NOMO-1 treated with DMSO at 0.1 percent for 48 hours (cell line): Measurements from ENCODE around the gene AQP1.

Experiments used
- DNase-seq: peaks from one replicate; lab custom pipeline; 2025; ENCODE audit not compliant: unreplicated experiment; lab: John Stamatoyannopoulos, UW

AQP1 gene

DNA sequence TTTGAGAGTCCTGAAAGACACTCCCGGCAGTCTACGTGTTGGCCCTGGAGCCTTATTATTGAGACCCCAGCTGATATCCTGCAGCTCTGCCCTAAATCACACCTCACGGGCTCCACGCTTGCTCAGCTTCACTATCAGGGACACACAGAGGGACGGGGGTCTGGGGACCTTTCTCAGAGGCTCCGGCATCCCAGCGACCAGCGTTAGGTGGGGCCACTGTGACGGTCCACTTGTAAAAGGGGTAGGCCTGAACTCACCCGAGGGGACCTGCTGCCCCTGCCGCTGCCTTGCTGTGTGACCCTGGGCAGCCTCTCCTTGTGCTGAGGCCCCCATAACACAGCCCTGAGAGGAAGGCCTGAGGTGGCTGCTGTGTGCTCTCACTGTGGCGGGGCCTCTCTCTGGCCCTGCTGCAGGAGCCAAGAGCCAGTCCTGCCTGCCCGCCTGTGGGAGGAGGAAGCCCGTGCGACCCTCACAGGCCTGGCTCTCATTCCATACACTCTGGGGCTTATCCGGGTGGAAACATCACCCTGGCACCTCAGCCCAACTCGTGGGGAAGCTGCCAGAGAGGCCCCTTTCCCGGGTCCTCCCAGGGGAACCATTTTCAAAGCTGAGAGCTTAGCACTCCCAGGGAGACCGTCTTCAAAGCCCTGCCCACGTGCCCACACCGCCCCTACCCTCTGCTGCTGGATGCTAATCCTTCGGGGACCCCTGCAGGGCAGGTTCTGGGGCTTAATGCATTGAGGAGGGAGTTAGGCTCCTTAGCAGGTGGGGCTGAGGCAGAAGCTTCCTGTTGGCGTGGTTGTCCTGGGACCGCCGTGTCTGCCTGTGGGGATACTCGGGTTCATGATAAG is 21.7 kb downstream of the AQP1 start:
- DNase-seq = no peak

DNA sequence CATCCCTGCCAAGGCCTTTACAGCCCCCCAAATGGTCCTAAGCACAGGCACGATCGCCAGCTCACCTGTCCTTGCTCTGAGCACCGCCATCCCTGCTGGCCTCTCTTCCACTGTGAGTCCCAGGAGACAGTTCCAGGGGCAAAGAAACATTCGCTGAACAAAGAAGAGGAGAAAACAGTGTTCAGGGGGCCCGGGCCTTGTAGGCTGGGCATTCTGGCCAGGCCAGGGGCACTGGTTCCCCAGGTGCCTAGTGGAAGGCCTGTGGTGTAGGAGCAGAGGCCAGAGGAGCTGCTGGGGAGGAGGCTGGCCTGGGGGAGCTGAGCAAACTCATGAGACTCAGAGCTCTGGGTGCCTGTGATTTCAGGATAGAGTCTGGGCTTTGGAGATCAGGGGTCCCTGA is 22.6 kb downstream of the AQP1 start:
- no peak for DNase-seq

DNA sequence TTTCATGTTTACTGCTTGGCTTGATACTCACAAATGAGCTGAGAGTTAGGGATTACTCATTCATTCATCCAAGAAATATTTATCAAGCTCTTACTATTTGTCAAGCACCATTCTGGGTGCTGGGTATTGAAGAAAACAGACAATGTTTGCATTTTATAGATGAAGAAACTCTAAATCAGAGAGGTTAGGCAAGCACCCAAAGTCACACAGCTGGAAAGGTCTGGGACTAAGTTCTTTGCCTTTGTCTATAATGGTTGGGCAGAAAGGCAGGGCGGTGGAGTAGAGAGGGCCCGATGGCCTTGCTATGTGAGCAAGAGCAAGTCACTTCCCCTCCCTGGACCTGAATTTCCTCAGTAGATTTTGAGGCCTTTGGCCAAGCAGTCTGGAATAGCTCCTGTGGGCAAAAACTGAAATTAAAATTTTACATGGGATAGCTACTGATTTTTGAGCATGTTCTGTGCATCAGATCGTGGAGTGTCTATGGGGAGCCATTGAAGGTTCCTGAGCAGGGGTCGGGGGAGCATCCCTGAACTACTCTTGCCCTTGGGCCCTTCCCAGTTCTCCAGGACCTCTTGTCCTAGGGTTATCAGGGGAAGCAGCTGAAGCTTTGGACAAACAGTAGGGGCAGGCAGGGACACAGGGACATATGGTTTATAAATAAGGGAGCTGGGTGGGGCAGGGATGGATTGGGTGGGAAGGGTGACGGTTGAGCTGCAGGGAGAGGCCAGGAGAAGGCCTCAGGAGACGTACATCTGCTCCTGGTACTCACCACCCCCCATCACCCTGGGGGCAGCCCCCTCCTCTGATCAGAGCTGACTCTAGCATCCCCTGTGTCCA is 23.3 kb downstream of the AQP1 start:
- no peak for DNase-seq

DNA sequence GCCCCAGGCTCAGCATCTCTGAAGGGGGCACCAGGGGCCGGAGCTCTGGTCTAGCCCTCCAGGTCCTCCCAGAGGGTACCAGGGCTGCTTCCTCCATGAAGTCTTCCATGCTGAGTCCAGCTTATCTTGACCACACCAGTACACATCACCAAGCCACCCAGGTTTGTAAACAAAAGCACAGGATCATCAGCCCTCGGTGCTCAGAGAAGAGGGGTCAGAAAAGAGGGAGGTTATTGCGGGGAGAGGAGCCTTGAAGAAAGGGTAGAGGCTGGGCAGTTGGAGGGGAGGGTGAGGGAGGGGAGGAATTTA is 23.9 kb downstream of the AQP1 start:
- DNase-seq = no peak

DNA sequence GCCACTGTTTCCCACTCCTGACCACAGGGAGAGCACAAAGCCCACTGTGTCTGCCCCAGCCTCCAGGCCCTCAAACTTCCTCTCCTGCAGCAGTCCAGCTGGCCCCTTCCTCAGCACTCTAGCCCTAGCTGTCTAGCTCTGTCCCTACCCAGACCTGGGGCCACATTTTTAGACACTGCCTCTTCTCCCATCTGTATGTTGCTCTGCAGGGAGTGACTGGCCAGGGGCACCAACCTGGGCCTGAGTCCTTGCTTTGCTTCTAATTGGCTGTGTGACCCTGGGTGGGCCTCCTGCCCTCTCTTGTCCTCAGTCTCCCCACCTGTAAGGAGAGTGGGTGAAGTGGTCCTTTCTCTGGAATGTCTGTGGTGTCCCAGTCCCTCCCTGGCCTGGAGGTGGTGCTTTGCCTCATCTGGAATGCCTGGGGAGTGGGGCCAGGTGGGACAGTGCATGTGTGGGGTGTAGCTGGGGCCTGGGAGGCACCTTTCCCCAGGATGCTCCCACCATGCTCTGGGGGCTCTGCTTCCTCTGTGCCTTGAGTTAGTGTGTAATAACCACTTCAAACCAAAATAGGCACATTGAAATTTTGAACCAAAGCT is 25.1 kb downstream of the AQP1 start:
- no peak for DNase-seq

DNA sequence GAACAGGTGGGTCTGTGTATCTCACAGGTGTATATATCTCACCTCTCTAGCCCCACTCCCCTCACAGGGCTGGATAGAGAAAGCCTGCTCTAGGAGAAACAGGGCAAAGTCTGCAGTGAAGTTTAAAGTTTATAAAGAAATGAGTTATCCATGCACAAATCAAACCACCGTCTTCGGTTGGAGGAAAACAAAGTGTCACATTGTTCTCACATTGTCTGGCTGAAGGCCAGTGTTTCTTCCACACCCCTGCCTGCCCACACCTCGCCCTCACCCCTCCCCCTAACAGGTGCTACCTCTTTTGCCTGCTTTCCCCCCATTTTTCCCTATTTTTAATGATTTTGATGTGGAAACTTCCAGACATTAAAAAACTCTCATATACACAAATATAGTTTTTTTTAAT is 25.8 kb downstream of the AQP1 start:
- no peak for DNase-seq

DNA sequence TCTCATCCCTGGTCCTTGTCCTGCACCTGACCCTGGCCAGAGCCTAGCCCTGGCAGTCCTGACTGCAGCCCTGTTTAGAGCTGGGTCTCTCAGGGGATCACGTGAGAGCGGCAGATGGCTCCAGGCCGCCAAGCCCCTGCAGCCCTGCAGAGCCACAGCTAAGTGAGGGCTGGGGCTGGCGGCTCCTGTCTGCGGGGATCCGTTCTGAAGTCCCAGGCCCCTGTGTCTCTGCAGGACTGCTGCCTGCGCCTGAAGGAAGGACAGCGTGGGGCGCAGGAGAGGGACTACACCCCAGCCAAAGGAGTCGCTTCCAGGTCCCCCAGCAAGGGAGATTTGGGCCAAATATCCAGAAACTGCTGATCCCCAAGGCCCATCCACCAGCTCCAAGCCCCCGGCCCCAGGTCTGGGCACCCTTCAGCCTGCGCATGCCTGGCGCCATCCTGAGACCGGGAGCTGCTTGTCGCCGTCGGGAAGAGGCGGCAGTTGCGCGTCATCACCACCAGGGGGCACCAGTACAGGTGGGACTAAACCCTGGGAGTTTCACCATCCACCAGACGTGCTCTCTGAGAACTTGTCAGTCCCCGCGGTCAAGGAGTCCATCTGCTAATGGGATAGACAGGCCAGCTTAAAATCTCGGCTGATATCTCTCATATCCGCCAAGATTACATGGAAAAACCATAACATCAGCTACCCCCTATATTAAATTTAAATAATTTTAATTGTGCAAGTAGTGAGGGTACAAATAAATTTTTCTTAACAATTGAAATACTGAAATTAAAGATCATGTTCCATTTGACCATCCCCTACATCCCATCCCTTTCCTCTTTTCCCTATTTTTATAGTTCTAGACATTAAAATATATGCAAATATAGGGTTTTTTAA is 27.0 kb downstream of the AQP1 start:
- DNase-seq = peak; percentile 17

DNA sequence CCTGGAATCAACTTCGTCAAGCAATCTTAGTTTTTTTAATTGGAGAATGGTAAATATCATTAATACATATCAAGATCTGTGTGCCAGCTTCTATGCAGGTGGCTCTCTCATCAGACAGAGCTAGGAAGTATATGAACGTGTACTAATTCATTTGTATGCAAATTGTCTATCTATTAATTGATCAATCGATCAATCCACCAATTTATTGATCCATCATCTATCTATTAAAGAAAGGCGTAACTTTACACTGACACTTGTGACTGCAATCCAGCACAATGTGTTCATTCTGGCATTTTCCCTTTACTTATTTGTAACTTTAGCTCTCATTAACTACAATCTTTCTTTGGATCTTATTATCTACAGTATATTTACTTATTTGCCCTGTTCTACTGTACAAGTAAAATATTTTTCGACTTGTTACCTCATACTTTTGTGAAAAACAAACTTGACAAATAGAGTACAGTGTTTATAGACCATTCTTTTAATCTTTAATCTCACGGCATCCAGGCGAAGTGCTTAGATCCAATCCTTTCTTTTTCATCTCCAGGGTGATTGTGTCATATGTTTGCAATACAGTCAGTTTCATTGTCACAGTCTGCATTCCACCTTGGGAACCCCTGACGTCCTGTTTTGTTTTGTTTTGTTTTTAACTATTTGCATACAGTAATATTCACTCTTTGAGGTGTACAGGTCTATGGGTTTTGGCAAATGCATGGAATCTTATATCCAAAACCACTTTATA is 30.1 kb downstream of the AQP1 start:
- DNase-seq = no peak

DNA sequence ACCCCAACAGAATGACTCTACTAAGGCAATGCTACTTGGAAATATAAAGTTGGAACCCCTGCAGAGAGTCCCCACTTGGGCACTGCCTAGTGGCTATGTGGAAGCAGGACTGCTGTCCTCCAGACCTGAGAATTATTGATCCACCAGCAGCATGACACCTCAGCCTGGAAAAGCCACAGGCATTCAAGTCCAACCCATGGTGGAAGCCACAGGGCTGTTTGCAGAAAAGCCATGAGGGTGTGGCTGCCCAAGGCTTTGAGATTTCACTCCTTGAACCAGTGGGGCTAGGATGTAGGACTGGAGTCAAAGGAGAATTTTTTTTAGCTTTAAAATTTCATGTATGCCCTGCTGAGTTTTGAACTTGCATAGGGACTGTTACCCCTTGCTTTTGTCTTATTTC is 38.5 kb downstream of the AQP1 start:
- no peak for DNase-seq

DNA sequence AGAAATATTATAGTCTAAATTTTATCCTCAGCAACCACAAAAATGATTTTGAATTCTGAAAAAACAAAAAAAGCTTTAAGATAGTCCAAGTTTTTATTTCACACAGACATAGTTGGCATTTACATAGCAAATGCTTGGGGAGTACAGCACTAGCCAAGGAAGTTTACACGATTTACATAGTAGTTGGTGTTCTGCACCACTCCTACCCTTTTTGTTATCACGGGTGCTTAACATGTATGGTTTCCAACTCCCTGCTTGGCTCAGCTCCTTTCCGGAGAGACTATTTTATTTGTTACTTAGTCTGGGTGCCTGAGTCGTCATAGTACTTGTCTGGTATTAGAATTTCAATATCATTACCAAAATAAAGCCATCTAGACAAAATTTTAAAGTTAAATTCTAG is 43.3 kb downstream of the AQP1 start:
- no peak for DNase-seq

DNA sequence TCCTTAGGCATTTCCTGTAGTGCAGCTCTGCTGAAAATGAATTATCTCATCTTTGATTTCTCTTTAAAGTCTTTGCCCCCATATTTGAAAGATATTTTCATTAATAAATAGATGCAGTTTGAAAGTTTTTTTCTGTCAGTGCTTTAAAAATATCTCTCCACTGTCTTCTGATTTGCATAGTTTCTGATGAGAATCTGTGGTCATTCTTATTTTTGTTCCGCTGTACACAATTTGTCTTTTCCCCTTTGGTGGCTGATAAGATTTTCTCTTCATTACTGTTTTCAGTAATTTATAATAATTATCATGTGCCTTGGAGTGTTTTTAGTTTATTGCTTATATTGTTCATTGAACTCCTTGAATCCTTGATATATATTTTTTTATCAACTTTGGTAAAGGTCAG is 45.1 kb downstream of the AQP1 start:
- no peak for DNase-seq

DNA sequence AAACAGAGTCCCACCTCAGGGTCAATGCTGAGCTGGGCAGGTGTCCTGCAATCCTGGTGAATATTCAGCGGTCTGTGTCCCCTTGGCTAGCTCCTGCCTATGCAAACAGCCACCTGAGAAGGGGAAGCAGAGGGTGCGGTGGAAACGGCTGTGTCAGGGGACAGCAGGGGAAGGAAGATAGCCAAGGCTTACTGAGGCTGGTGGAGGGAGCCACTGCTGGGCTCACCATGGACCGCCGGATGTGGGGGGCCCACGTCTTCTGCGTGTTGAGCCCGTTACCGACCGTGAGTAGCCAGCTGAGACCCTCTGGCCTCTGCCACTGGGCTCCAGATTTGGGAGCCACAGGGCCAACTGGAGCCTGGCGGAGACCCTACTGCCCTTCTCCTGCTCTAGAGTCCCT is 52.2 kb downstream of the AQP1 start, which contains the start of gene GHRHR:
Gene GHRHR, plus strand, starts transcription at position 112 of the 400 bp plus-strand sequence. Its CDS starts 116 bp downstream, at position 228.
- DNase-seq = no peak

DNA sequence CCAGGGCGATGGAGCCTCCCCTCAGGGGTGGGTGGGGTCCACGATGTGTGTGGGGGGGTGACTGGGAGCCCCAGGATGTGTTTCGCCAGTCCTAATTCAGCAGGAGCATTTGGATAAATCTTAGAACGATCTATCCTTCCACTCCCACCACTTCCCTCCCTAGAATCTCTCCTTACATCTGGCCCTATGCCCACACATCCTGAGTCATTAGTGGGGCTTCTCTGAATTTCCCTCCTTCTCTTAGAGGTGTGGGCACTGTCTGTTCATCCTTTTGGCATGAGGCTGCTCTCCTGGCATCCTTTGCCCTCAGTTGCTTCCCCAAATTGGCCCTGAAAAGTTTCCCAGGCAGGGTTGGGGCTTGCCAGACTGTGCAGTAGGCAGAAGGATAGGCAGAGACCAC is 53.7 kb downstream of the AQP1 start:
- DNase-seq = no peak

DNA sequence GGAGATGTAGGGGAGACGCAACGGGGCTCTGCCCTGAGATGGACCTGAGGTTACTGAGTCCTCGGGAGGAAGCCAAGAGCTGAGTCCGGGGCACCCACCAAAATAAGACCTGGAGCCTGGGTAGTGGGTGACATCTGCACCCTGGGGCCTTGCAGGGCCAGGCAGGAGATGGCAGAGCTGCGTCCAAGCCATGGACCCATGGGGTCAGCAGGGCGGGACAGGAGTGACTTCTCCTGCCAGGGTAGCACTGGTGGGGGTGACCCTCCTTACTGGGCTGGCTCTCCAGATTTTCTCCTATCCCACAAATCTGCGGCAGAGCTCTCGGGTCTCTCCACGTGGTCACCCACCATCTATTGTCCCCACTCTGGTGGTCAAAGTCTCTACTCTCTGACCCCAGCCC is 54.2 kb downstream of the AQP1 start:
- DNase-seq = no peak

DNA sequence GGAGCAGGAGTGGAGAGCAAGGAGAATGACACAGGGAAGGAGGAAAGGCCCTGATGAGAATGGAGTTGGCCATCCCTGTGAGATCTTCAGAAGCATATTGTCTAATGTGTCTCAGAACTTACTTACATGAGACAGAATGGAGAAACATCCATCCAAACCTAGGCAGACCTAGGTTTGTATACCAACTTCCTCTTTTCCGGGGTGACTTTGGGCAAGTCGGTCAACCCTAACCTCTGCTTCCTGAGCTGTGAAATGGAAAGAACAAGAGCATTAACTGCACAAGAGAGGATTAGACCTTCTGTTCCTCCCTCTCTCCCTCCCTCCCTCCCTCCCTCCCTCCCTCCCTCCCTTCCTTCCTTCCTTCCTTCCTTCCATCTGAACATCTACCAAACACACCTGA is 56.6 kb downstream of the AQP1 start:
- peak; percentile 10 for DNase-seq

DNA sequence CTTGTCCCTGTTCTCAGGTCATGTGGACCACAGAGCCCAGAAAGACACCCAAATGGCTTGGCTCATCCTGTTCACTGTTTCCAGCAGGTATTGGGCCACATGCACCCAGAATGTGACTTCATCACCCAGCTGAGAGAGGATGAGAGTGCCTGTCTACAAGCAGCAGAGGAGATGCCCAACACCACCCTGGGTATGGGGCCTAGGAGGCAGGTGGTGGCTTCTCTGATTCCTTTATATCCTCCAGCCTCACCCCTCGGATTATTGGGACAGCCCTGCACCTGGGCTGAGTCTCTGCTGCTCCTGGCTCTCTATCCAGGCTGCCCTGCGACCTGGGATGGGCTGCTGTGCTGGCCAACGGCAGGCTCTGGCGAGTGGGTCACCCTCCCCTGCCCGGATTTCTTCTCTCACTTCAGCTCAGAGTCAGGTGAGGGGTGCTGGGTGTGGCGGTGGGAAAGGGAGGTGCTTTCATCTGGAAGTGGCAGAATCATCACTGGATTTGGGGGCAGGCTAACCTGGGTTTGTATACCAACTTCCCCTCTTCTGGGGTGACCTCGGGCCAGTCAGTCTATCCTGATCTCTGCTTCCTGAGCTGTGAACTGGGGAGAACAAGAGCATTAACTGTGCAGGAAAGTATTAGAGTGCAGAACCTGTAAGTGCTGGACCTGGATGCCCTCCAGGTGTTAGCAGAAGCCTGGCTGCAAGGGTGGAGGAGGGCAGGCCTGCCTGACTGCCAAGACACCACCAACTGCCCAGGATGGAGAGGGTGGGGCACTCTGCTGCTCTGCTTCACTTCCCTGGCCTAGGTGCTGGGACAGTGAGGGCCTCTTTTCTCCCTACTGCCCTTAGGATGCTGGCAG is 57.3 kb downstream of the AQP1 start:
- DNase-seq = no peak

DNA sequence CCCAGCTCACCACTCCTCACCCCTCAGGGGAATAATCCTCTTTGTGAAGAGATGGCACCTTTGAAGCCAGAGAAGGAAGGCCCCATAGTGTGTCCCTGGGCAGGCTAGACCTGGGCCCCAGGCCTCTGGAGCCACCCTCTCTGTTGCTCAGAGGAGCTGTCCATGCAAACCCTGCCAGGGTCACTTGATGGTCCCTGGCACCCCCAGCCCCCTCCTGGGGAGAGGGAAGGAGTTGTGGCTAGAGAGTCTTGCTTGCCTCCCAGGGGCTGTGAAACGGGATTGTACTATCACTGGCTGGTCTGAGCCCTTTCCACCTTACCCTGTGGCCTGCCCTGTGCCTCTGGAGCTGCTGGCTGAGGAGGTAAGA is 57.9 kb downstream of the AQP1 start:
- no peak for DNase-seq

DNA sequence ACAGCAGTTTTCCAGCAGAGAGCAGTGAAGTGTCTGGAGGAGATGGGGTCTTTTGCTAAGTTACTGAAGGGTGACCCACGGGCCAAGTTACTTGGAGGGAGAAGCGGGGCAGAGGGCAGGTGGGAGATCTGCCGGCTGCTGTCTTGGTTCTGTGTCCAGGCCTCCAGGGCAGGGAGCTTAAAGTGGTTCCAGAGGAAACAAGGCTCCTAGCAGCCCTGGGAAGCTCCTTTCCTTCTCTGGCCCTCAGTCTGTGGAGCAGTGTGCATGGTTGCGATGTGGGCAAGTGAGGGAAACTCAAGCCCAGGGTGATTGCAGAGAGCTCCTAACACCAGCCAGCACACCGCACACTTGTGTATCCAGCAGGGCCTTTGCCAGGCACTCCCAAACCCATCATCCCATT is 58.4 kb downstream of the AQP1 start:
- no peak for DNase-seq

DNA sequence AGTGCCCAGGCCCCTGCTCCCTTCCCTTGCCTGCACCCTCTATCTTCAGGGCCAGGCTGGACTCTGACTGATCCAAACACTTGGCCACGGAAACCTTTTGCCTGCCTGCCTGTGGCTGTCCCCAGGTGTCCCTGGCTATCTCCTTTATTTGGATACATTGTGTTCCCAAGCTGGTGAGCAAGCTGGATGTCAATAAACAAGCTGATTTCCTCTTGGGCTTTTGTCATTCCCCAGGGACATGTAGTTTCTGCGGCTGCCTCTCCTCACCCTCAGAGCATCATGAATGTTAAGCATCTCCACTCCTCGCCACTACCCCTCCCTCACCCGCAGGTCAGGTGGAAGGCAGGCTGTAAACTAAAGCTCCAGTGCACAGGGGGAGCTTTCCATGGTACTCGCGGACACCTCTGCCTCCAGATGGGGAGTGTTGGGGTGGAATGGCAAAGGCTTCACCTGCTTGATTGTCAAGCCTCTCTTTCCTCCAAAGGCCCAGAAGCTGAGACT is 59.0 kb downstream of the AQP1 start:
- DNase-seq = no peak
